HG03175 (cell line): ENCODE measurements around the gene BRINP2.

Experiments
- ATAC-seq: cut with Tn5 transposase; IDR thresholded peaks from one replicate; pipeline ENCODE4 v1.9.1; 2021; ENCODE audit warnings: mild to moderate bottlenecking, moderate library complexity; ENCODE audit not compliant: unreplicated experiment

BRINP2 gene, protein sequence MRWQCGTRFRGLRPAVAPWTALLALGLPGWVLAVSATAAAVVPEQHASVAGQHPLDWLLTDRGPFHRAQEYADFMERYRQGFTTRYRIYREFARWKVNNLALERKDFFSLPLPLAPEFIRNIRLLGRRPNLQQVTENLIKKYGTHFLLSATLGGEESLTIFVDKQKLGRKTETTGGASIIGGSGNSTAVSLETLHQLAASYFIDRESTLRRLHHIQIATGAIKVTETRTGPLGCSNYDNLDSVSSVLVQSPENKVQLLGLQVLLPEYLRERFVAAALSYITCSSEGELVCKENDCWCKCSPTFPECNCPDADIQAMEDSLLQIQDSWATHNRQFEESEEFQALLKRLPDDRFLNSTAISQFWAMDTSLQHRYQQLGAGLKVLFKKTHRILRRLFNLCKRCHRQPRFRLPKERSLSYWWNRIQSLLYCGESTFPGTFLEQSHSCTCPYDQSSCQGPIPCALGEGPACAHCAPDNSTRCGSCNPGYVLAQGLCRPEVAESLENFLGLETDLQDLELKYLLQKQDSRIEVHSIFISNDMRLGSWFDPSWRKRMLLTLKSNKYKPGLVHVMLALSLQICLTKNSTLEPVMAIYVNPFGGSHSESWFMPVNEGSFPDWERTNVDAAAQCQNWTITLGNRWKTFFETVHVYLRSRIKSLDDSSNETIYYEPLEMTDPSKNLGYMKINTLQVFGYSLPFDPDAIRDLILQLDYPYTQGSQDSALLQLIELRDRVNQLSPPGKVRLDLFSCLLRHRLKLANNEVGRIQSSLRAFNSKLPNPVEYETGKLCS

DNA sequence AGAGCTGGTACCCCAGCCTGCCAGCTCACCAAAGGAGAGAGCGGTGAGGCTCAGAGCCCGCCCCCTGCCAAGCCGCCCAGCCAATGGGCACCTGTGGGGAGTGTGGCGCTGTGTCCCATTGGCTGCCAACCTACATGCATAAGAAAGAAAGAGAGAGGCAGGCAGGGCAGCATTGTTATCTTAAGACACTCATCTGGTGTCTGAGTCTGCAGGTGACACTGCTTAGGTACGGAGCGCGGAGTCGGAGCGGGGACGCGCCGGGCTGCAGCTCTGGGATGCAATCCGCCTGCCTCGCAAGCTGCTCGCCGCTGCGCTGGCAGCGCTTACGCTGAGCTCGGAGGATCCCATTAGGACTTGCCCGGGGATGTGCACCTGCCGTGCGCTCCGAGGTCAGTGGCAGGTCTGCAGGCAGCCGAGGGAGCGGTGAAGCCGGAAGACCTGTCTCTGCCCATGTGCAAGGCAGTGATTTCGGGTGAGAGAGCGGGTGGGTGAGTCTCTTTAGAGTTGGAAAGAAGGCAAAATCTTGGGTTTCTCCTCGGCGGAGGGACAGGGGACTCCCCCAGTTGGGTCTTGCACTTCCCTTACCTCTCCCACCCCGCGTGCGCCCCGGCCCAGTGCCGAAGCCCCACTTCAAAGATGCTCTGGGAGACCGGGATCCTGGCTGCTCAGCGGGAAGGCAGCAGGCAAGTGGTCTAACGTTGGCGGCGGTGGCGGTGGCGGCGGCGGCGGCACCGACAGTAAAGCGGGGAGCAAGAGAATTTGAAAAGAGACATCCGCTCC is at the start of gene BRINP2:
Gene BRINP2 (plus strand): TSS at position 203 of the 780 bp plus-strand sequence. CDS start 58,919 bp downstream, outside the sequence.
- no peak for ATAC-seq

DNA sequence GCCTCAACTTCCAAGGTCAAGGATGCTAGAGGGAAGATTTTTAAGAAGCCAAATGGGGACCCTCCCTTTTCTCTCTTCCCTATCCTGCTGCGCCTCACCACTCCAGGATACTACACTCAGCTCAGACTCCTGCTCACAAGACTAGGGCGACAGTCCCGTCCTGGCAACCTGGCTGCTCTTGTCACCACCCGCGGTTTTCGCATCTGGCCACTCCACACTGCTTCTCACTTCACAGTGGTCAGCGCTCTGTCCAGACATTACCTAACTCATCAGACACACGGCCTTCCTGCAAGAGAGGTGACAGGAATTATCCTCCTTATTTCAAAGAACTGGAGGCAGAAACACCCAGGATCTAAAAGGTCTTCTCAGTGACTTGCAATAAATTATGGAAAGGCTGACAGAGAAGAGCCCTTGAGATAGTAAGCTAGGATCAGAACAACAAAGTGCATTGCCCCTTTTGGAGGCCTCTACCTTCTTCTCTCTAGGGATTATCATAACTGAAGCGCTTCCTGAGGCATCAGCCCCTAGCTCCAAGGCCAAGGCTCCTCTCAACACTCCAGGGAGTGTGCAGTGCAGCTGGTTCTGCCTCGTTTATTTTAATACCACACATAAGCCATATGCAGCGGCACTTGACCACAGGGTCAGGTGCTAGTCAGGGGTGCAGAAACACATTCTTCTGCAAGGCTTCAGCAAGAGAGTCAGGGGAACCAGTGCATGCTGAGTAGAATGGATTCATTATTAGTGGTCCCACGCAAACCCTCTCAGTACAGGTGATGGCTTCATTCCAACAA is 48.1 kb upstream of the BRINP2 start:
- no peak for ATAC-seq

DNA sequence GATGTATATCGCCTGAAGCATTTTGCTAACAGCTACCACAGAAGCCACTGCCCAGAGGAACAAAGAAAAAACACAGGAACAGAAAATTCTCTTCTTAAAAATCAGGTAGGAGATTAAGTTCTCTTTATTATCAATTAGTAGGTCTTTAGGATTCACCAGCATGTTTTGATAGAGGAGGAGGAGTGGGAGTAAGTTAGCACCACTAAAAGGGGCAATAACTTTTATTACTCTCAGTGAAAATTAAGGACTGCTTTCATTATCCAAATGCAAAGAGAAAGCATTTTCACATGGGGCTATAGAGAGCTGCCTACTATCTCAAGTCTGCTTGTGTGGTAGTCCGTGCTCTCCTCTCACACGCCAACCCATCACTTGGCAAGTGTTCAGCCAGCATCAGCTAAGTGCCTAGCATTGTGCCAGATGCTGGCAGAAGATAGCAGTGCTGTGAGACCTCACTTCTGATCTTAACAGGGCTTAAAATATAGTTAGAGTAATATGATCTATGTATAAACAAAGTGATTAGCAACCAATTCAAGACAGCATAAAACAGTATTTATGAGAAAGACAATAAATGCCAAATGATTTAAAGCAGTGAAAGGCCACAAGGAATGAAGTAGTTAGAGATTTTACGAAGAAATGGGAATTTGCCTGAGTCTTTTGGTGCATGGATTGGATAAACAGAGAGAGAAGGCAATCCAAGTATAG is 46.0 kb upstream of the BRINP2 start:
- no peak for ATAC-seq

DNA sequence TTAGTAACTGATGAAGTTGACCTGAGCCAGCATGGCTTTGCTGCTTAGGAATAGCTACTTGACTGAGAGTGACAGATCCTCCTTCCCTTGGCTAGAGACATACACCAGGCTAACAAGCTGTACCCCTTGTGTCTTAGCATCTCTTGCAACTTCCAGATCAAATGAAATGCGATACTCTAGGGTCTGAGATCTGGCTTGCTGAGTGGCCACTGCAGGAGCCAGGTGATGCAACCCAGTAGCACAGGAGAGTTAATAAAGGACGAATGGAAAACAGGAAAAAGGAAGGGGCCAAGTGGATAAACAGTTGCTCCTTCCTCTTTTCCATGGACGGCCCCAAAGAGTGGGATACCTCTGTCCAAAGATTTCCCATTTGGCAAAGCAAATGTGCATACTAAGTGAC is 44.5 kb upstream of the BRINP2 start:
- no peak for ATAC-seq

DNA sequence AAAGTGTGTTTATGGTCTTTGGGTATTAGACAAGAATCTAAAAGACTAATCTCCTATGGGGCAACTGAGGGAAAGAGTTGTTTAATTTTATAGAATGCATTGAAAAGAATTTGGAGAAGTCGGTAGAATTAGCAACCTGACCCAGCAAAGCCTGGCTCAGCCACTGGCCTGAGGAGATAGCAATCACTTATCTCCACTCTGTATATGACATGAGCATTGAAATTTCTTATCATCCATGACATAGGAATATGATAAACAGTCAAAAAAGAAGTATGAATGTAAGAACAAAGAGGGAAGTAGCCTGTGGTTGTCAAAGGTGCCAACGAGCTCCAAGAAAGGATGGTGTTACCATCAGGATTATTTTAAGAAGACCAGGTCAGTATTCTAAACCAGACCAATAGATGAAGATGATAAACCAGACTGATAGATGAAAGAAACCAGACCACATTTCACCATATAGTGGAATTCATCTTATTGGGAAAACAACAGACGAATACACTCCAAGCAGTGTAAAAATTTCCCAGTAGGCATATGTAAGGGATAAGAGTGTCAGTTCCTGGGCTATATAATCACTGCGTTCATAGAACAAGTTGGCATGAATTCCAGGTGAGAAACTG is 42.0 kb upstream of the BRINP2 start:
- no peak for ATAC-seq

DNA sequence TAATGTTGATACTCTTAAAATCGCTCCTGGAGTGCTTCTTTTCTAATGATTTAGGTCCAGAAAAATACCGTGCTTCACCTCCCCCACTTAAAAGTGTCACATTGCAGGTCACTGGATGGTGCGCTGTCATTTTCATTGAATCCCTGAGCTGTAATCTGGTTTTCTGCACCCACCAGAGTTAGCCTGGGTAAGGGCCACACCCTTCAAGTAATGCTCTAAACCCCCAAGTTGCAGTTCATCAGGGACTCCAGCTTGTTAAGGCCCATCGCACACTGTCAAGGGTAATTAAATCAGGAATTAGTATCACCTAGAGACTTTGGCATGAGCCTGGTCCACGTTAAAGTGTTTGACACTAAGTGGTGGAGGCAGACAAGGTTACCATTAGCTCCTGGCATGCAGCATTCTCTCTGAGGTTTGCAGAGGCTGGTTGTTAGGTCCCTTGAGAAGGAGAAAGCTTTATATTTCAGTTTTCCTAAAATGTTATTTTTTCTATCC is 40.3 kb upstream of the BRINP2 start:
- ATAC-seq, result no peak

DNA sequence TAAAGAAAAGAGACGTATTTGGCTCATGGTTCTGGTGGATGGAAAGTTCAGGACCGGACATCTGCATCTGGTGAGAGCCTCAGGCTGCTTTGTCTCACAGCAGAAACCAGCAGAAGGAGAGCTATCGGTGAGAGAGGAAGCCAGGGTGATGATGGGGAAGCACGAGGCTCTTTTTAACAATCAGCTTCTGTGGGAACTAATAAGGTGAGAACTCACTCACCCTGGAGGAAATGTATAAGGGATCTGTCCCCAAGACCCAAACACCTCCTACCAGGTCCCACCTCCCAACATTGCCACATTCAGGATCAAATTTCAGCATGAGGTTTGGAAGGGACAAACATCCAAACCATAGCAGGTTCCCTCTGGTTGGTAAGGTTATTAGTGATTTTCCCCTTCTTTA is 39.0 kb upstream of the BRINP2 start:
- no peak for ATAC-seq

DNA sequence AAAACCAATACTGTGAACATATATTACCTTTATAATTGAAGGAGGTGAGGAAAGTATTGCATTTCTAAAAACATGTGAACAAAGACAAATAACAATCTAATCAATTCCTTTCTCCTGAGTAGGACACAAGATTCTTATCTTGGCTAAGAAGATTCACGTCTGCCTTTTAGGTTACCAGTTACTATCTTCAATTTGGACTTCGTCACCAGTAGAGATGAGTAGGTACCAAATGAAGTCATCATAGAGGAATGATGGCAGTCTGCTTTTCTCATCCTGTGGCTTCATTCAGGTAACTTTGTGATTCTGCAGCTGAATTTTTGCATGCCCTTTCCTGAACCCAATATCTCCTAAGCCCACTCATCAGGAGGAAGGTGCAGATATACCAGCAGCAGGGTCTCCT is 38.6 kb upstream of the BRINP2 start:
- ATAC-seq, result no peak

DNA sequence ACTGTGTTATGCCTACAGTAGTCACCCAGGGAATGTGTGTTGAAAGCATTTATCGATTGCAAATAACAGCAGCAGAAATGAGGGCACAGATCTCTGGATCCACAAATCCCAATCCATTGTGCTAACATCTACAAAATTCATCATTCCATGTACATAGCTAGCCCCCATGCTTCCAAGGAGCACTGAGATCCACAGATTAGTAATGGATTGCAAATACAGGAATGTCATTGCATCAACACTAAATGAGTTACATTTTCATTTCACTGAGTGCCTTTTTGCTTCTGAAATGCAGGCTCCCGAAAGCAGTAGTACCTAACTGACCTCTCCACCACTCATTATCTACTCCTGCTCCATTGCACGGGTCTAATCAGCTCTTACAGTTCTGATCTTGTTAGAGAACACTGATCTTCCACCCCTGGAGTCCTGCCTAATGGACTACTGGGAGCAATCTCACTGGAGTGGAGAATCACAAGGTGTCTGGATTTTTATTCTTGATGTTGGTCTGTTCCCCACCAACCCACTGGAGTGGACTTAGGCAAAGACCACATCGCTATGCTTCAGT is 36.7 kb upstream of the BRINP2 start:
- ATAC-seq, result no peak

DNA sequence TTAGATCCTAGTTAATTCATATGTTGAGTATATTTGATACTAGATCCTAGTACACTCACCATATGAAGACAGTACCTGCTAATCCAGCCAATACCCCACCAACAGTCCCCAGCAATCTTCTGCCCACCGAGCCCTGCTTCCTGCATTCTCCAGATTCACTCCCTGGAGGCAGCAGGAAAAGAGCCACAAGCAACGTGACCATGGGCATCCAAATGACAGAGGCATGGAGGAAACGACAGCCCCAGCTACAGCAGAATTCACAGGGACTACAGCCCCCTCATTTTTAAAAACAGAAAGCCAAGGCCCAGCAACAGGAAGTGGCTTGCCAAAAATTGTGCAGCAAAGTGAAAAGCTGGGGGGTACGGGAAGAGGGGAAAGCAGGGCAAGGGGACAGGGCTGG is 35.5 kb upstream of the BRINP2 start:
- no peak for ATAC-seq

DNA sequence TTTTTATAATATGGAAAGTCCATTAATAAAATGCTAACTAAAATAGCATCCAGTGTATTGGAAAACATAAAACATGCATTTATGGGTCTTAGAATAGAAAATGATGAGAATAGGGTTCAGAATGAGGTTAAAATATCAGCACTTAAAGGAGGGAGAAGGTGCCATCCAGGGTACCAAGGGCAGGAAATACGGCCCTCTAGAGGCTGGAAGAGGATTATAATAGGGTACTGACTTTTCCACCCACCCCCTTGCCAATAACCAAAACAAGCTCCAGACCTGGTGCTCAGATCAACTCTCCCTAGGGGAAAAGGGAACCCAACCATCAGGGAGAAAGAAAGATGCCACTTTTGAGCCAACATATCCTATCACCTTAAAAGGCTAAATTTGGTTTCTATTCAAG is 32.9 kb upstream of the BRINP2 start:
- no peak for ATAC-seq

DNA sequence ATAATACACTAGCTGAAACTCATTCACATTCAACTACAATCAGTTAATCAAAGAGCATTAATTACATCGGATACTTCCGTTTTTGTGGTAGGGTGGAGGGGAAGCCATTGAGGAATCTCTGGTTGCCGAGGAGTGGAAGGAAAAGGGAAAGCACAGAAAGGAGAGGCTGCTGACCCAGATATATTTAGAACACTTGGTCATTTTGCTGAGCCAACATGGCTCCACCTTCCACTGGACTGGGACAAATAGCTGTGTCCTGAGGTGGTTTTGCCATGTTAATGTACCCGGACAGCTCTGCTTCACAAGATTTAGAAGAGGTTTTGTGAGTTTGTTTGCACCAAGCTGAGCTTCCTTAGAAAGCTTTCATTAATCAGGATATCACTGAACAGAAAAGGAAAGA is 32.4 kb upstream of the BRINP2 start:
- ATAC-seq, result no peak

DNA sequence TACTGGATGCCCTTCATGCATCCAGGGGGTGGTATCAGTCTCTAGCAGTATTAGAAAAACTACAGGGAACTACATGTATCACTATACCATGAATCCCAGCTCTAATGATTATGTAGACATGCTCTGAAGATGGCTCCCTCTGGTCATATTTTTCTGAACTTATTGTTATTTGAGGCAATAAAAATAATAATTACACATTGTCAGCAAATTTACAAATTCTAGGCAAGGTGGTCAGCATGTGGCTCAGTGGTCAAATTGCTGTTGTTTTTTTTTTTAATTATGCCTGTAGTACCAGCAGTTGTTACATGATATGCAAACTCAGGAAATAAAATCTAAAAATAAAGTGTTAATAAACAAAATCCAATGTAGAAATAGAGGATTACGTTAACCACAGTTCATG is 28.7 kb upstream of the BRINP2 start:
- ATAC-seq, result no peak

DNA sequence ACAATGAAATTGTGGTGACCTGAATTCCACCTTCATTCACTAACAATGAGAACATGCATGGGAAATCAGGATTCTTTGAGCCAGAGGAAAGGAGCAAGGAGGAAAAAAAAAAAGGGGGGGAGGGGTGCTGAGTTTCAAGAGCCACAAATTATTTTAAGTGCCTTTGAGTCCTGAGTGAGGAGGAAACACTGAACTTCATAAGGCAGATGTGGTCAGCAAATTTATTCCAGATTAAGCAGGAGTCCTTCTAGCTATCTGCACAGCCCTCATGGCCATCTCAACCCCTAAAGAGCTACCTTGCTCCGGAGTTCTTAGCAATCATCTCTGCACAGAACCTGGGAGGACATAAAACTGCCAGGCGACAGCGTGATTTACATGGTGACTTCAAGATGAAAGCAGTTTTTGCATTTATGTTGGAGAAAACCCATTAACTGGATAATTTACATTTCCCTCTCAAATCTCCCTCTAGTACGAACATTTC is 27.9 kb upstream of the BRINP2 start:
- no peak for ATAC-seq

DNA sequence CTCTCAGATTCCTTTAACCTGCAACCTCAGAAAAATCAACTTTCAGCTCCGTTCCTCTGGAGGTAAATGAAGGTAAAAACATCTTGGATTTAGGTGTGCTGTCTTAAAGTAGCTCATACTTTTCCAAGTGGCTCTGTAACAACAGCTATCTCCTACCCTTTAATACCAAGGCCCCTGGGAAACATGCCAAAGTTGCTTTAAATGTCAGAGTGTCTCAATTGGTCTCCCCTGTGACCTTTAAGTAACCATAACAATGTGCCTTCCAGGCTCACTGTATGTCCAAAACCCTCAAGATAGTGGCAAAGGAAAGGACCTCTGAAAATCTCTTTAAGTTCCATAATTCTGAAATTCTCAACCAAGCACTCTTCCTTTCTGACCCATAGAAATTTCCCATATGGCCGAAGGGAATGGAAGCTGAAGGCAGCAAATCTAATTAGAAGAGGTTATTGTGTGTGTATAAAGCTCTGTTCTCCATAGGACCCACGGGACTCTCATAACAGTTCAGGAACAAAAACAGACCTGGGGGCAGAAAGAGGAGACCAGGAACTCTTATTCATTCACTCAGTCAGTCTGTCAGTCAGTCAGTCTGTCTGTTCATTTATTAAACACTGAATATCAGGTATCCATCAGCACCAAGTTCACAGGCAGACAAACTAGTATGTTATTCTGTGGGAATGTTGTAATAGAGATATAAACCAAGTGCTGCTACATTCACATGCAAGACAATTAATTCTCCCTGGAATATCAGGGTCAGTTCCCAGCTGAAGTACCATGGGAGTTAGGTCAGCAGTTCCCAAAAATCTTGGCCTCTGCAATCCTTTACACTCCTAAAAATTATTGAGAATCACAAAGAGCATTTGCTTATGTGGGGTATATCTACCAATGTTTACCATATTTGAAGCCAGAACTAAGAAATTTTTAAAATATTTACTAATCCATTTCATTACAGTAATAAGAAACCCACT is 25.4 kb upstream of the BRINP2 start:
- ATAC-seq, result no peak

DNA sequence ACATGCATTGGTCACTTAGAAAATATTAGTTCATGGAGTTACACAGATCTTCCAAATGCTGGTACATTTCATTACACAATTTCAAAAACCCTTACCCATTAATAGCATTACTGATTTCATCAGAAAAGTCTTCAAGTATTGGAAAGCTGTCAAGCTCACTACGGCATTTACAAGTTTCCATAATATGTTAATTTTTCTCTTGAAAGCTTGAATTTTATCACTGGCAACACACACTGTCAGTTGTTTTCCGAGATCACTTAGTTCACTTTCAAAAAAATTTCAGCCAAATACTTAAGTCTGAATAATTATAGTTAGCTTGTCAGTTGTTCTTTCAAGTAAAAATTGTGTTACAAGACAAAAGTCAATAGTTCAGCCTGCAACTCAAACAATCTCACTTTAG is 24.3 kb upstream of the BRINP2 start:
- no peak for ATAC-seq

DNA sequence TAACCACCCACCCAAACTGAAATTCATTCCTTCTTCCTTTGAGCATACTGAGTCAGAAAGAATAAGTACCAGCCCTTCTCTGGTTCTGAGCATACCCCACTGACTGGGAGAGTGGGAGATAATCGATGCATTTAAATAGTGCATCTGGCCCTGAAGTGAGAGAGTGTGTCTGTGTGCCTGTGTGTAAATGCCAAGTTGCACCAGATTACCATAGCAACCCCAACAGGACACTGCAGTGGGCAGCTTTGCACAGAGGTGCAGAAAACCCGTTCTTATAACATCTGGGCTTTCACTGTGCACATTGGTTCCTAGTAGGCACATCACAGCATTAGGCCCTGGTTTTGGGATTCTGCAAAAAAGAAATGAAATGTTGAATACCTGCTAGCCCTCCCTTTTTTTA is 8.5 kb upstream of the BRINP2 start:
- ATAC-seq, result no peak

DNA sequence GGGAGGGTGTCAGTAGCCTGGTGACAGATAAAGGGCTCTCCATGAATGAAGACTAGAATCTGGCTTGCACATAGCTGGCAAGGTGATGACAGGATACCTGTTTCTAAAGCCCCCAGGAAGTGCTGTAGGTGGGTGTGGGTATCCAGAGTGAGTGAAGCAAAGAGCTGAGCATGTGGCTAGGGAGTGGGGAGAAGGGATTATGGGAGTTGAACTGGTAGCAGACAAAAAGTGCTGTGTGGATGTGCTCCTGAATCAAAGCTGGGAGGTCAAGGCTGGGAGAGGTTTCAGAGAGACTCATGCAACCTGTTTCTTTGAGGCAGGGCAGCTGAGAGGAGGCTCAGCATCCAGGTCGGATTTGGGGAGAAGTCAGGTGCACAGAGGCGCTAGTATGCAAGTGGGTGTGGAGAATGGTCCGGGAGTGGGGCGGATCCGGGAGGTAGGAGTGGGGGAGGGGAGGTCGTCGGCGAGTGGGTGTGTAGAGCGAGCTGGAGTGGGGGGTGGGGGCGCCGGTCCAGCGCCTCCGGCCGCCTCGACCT is 6.8 kb upstream of the BRINP2 start:
- no peak for ATAC-seq
